GM12801 (cell line): Measurements from ENCODE around the gene CYP4A11.

Experiments
- TF ChIP-seq, protein P1 (sequence below): IDR thresholded peaks from one replicate; pipeline ENCODE4 v1.5.1; 2011; ENCODE audit warnings: control low read depth; ENCODE audit not compliant: insufficient read length; ENCODE audit errors: extremely low read depth

The CYP4A11 gene

GRCh38 chr1:46910790-46911189, 30.5 kb downstream of the CYP4A11 start:
- TF ChIP-seq, protein P1, sequence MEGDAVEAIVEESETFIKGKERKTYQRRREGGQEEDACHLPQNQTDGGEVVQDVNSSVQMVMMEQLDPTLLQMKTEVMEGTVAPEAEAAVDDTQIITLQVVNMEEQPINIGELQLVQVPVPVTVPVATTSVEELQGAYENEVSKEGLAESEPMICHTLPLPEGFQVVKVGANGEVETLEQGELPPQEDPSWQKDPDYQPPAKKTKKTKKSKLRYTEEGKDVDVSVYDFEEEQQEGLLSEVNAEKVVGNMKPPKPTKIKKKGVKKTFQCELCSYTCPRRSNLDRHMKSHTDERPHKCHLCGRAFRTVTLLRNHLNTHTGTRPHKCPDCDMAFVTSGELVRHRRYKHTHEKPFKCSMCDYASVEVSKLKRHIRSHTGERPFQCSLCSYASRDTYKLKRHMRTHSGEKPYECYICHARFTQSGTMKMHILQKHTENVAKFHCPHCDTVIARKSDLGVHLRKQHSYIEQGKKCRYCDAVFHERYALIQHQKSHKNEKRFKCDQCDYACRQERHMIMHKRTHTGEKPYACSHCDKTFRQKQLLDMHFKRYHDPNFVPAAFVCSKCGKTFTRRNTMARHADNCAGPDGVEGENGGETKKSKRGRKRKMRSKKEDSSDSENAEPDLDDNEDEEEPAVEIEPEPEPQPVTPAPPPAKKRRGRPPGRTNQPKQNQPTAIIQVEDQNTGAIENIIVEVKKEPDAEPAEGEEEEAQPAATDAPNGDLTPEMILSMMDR: no peak

DNA sequence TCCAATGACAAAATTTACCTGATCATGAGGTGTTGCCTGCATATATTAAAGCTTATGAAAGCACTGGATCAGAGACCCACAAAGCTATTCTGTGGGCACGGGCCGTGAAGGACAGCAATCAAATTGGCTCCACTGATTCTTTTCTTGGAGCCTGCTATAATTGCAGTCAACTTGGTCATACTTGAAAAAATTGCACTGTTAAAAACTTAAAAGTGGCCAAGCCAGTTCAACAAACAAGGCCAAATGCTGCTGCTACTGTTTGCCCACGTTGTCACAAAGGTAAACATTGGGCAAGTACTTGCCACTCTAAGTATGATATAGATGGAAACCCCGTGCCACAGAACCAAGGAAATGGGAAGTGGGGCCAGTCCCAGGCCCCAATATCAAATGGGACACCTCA, 37.8 kb downstream of the CYP4A11 start:
- TF ChIP-seq, protein P1: no peak

GRCh38 chr1:46900401-46900800, 40.9 kb downstream of the CYP4A11 start:
- TF ChIP-seq, protein P1: no peak
